Loucy (cell line): ENCODE measurements around the gene ACTL8.

Source experiments
- H2AFZ ChIP-seq: fragments of 200-600 bp; sonication (generic); 2 replicates; pipeline ENCODE4 v1.6.0; 2016; ENCODE audit warnings: antibody characterized with exemption, mild to moderate bottlenecking, low read length, moderate library complexity
- H3F3A ChIP-seq: fragments of 200-600 bp; 2 replicates; pipeline ENCODE4 v1.6.0; 2016; ENCODE audit warnings: antibody characterized with exemption, low read depth, mild to moderate bottlenecking
- H3K27me3 ChIP-seq: fragments of 200-600 bp; sonication (generic); 2 replicates; pipeline ENCODE4 v1.6.1; 2014; ENCODE audit warnings: low read length, mild to moderate bottlenecking; ENCODE audit not compliant: insufficient read depth, poor library complexity, severe bottlenecking
- H3K36me3 ChIP-seq: fragments of 200-600 bp; sonication (generic); 2 replicates; pipeline ENCODE4 v1.6.1; 2016; ENCODE audit warnings: low read length; ENCODE audit not compliant: insufficient read depth
- H3K4me1 ChIP-seq: fragments of 200-600 bp; sonication (generic); 2 replicates; pipeline ENCODE4 v1.5.1; 2014; ENCODE audit warnings: low read length, mild to moderate bottlenecking; ENCODE audit not compliant: insufficient read depth, poor library complexity, severe bottlenecking
- H3K4me2 ChIP-seq: fragments of 200-600 bp; sonication (generic); 2 replicates; pipeline ENCODE4 v1.6.0; 2014; ENCODE audit warnings: antibody characterized with exemption, low read length, low read depth, mild to moderate bottlenecking; ENCODE audit not compliant: poor library complexity, severe bottlenecking
- H3K4me3 ChIP-seq: fragments of 200-600 bp; sonication (generic); 2 replicates; pipeline ENCODE4 v1.5.1; 2014; ENCODE audit warnings: low read length, mild to moderate bottlenecking, mixed read lengths; ENCODE audit not compliant: poor library complexity, severe bottlenecking
- H3K79me2 ChIP-seq: fragments of 200-600 bp; sonication (generic); 2 replicates; pipeline ENCODE4 v1.6.1; 2014; ENCODE audit warnings: low read length; ENCODE audit not compliant: insufficient read depth
- H3K9ac ChIP-seq: fragments of 200-600 bp; sonication (generic); 2 replicates; pipeline ENCODE4 v1.6.0; 2014; ENCODE audit warnings: mild to moderate bottlenecking, low read depth, low read length, moderate library complexity; ENCODE audit not compliant: poor library complexity, severe bottlenecking
- H3K9me2 ChIP-seq: fragments of 200-600 bp; sonication (generic); replicated peaks from 2 replicates; pipeline ENCODE4 v1.6.1; 2016; ENCODE audit warnings: low read depth, low read length, mixed read lengths
- H3K9me3 ChIP-seq: fragments of 200-600 bp; sonication (generic); 2 replicates; pipeline ENCODE4 v1.6.1; 2014; ENCODE audit warnings: mild to moderate bottlenecking, antibody characterized with exemption, low read length, low read depth; ENCODE audit not compliant: insufficient read depth
- H4K20me1 ChIP-seq: fragments of 200-600 bp; sonication (generic); 2 replicates; pipeline ENCODE4 v1.6.0; 2014; ENCODE audit warnings: antibody characterized with exemption, low read length, mild to moderate bottlenecking; ENCODE audit not compliant: insufficient read depth, poor library complexity, severe bottlenecking
- EZH2phosphoT487 ChIP-seq: fragments of 200-600 bp; IDR thresholded peaks from 2 replicates; pipeline ENCODE4 v1.6.1; 2018; ENCODE audit warnings: antibody characterized with exemption, mild to moderate bottlenecking, moderate library complexity, borderline replicate concordance
- TF ChIP-seq, protein P1 (sequence below): fragments of 200-600 bp; sonication (generic); conservative IDR thresholded peaks from 2 replicates; pipeline ENCODE4 v1.5.1; 2014; ENCODE audit warnings: mild to moderate bottlenecking, antibody characterized with exemption, low read length

The ACTL8 gene, protein sequence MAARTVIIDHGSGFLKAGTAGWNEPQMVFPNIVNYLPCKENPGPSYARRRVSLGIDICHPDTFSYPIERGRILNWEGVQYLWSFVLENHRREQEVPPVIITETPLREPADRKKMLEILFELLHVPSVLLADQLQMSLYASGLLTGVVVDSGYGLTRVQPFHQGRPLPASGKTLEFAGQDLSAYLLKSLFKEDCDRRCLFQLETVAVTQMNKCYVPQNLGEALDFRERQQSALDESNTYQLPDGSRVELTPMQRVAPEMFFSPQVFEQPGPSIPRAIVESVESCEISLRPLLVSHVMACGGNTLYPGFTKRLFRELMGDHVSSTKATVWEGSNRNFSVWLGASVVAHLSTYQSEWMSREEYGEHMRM

DNA sequence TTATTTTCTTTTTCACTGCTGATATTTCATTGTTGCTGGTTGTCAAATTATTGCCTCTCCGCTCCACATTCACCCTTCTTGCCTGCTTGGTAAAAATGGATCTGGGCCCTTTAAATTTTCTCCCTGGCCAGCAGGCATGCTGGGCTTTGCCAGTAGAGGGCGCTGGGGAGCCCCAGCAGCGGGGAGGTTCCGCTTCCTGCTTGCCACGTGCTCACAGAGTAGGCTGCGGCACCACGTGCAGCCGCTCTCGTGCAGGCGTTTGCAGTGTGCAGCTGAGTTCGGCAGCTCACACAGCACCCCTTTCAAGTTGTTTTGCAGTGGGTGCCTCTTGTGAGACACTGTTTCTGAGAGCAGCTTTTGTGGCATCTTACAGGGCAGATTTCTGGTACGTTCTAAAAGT, at the start of gene ACTL8:
ACTL8 (plus strand) TSS at position 214 of the 400 bp plus-strand sequence. CDS start 67,676 bp downstream, outside the sequence.
- Histone ChIP-seq H3K4me1 (no peaks in the 10 kb centered on the region), H3K27me3 (no peaks in the 10 kb centered on the region), H3K9me2 (no peaks in the 10 kb centered on the region), H3K4me3 (no peak within 1 kb of the TSS), H3K9ac (no peak within 1 kb of the TSS), H2AFZ (no peak within 1 kb of the TSS), H3K36me3 (no peaks in the 10 kb centered on the region), H3K79me2 (no peaks in the 10 kb centered on the region), H3K4me2 (no peak within 1 kb of the TSS), H3K9me3 (peaks cover 17% of the 10 kb centered on the region; the same call in 1 of the 2 replicates), H3F3A (no peaks in the 10 kb centered on the region), H4K20me1 (no peaks in the 10 kb centered on the region)
- TF ChIP-seq, protein P1, sequence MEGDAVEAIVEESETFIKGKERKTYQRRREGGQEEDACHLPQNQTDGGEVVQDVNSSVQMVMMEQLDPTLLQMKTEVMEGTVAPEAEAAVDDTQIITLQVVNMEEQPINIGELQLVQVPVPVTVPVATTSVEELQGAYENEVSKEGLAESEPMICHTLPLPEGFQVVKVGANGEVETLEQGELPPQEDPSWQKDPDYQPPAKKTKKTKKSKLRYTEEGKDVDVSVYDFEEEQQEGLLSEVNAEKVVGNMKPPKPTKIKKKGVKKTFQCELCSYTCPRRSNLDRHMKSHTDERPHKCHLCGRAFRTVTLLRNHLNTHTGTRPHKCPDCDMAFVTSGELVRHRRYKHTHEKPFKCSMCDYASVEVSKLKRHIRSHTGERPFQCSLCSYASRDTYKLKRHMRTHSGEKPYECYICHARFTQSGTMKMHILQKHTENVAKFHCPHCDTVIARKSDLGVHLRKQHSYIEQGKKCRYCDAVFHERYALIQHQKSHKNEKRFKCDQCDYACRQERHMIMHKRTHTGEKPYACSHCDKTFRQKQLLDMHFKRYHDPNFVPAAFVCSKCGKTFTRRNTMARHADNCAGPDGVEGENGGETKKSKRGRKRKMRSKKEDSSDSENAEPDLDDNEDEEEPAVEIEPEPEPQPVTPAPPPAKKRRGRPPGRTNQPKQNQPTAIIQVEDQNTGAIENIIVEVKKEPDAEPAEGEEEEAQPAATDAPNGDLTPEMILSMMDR = peak; percentile 47
- no peak for TF ChIP-seq EZH2phosphoT487

DNA sequence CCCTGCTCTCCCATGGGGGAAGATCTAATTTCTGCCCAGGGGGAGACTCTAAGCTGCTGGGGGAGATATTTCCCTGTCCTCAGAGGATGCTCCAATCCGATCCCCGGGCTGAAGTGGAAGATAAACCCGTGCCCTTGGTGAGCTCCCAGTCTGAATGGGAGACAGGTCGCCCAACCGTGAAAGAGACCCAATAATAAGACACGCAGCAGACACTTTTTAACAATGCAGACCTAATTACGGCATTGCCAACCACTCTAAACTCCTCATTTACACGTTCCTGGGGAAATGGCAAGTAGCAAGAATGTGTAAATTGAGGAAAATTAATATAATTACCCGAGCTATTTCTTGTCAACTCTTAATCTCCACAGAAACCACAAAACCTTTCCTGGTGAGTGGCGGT, 48.7 kb upstream of the ACTL8 start:
- no peak overlapping the region for H3K4me3 ChIP-seq
- no peaks in the 10 kb centered on the region for H3K79me2 ChIP-seq
- H3K27me3 ChIP-seq = no peaks in the 10 kb centered on the region
- H3K9me2 ChIP-seq = no peaks in the 10 kb centered on the region
- no peaks in the 10 kb centered on the region for H3K4me1 ChIP-seq
- no peak overlapping the region for H3K4me2 ChIP-seq
- no peak overlapping the region for H3K9ac ChIP-seq
- no peaks in the 10 kb centered on the region for H3F3A ChIP-seq
- no peak overlapping the region for H2AFZ ChIP-seq
- no peaks in the 10 kb centered on the region for H3K36me3 ChIP-seq
- TF ChIP-seq EZH2phosphoT487 = no peak
- TF ChIP-seq, protein P1 = no peak
- no peaks in the 10 kb centered on the region for H4K20me1 ChIP-seq
- no peaks in the 10 kb centered on the region; the same call in 1 of the 2 replicates for H3K9me3 ChIP-seq

DNA sequence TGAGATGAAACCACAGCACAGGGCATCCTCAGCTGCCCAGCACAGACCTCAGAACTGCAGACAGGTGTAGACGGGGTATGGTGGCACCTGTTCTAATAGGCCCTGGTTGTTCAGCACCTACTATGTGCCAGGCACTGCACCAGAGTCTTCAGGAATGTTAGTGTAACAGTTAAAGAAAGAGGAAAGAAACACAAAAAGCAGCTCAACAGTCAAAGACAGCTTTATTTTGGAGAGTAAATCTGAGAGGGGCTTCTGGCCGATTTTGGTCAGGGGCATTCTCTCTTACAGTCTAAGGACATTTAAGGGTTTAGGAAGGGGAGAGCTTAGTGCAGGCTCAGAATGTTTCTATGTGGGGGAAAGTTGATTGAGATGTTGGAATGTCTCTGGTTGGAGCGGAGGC, 45.2 kb upstream of the ACTL8 start:
- Histone ChIP-seq H3K27me3 (no peaks in the 10 kb centered on the region), H3K79me2 (no peaks in the 10 kb centered on the region), H3K4me1 (no peaks in the 10 kb centered on the region), H3K36me3 (no peaks in the 10 kb centered on the region), H3K9me3 (no peaks in the 10 kb centered on the region; the same call in 1 of the 2 replicates), H3K4me2 (no peak overlapping the region), H2AFZ (no peak overlapping the region), H3F3A (no peaks in the 10 kb centered on the region), H3K9ac (no peak overlapping the region), H3K4me3 (no peak overlapping the region), H3K9me2 (no peaks in the 10 kb centered on the region), H4K20me1 (no peaks in the 10 kb centered on the region)
- TF ChIP-seq EZH2phosphoT487 = no peak
- TF ChIP-seq, protein P1 = no peak
